NCI-H2227 (cell line): ENCODE data around the gene SLC17A9.
A peak's percentile ranks its signal among the peaks of the same experiment; 100 is the strongest.

ENCODE experiments used
- DNase-seq: peaks from one replicate; lab custom pipeline; 2025; ENCODE audit not compliant: unreplicated experiment; lab: John Stamatoyannopoulos, UW

SLC17A9 gene

GRCh38 chr20:62999580-62999979 is 47.1 kb downstream of the SLC17A9 start:
- DNase-seq, result no peak

GRCh38 chr20:63000036-63000435 is 47.5 kb downstream of the SLC17A9 start:
- no peak for DNase-seq

GRCh38 chr20:63000958-63001357 is 48.4 kb downstream of the SLC17A9 start:
- DNase-seq, result no peak

GRCh38 chr20:63002511-63002910 is 50.0 kb downstream of the SLC17A9 start:
- no peak for DNase-seq

GRCh38 chr20:63003546-63003945 is 51.0 kb downstream of the SLC17A9 start:
- peak; percentile 18 for DNase-seq

- DNase-seq, result no peak
Observed at GRCh38 chr20:63004607-63005364, 52.3 kb downstream of the SLC17A9 start.

- DNase-seq, result no peak
Observed at GRCh38 chr20:63005365-63005861, 52.9 kb downstream of the SLC17A9 start.

GRCh38 chr20:63005862-63006539 is 53.5 kb downstream of the SLC17A9 start:
- DNase-seq, result peak; percentile 67

GRCh38 chr20:63006540-63007359 is 54.2 kb downstream of the SLC17A9 start, which contains the start of gene BHLHE23:
BHLHE23 (minus strand) TSS chr20:63006964; CDS start chr20:63006774, 190 bp downstream.
- peak; percentile 79 for DNase-seq

- no peak for DNase-seq
Observed at GRCh38 chr20:63007360-63007645, 54.8 kb downstream of the SLC17A9 start.

GRCh38 chr20:63007646-63008488 is 55.4 kb downstream of the SLC17A9 start:
- DNase-seq, result no peak

GRCh38 chr20:63008541-63009044 is 56.1 kb downstream of the SLC17A9 start:
- no peak for DNase-seq

- DNase-seq, result peak; percentile 87
Observed at GRCh38 chr20:63009045-63009961, 56.8 kb downstream of the SLC17A9 start.

- DNase-seq, result no peak
Observed at GRCh38 chr20:63009988-63010769, 57.7 kb downstream of the SLC17A9 start.

GRCh38 chr20:63011798-63012197 is 59.3 kb downstream of the SLC17A9 start:
- peak; percentile 59 for DNase-seq

GRCh38 chr20:63013207-63013606 is 60.7 kb downstream of the SLC17A9 start:
- no peak for DNase-seq

GRCh38 chr20:63014287-63014686 is 61.8 kb downstream of the SLC17A9 start:
- DNase-seq, result no peak

GRCh38 chr20:63014710-63015109 is 62.2 kb downstream of the SLC17A9 start:
- peak; percentile 82 for DNase-seq
